Hematopoietic multipotent progenitor cell treated with erythropoietin and hydrocortisone succinate and interleukin-3 and kit ligand, for 15 days (in vitro differentiated cells): Measurements from ENCODE around the gene EGR2.
A peak's percentile ranks its signal among the peaks of the same experiment; 100 is the strongest.

Experiments used
- DNase-seq: peaks from one replicate; pipeline ENCODE4 v3.0.0-alpha.2; 2015; ENCODE audit warnings: low spot score

EGR2 gene

DNA sequence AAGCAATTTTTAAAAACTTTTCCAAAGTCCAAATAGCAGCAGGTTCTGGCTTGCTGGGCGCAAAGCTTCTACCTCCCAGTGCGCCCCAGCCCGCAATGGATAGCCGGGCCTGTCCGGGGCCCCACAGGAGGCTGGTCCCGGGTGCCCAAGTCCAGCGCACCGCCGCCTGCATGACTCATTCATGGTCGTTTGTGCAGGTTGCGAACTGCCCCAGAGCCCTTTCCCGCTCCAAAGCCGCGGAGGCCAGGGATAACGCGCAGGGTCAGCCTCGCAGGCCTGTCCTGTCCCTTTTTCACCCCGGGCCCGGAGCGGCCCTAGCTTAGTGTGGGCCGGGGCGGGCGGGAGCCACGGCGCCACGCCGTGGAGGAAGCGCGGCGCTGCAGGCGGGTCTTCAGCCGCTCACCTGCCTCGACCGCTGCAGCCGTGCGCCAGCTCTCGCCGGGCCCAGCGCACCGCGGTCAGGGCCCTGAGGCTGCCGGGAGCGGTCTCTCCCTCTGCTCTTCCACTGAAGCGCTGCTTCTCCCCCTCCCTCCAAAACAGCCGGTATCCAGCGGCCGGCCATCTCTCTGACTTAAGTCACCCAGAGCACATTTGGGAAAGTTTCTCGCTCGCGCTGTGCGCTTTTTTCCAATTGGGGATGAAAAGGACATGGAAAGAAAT, 1.7 kb upstream of the EGR2 start:
- DNase-seq: peak; percentile 56

DNA sequence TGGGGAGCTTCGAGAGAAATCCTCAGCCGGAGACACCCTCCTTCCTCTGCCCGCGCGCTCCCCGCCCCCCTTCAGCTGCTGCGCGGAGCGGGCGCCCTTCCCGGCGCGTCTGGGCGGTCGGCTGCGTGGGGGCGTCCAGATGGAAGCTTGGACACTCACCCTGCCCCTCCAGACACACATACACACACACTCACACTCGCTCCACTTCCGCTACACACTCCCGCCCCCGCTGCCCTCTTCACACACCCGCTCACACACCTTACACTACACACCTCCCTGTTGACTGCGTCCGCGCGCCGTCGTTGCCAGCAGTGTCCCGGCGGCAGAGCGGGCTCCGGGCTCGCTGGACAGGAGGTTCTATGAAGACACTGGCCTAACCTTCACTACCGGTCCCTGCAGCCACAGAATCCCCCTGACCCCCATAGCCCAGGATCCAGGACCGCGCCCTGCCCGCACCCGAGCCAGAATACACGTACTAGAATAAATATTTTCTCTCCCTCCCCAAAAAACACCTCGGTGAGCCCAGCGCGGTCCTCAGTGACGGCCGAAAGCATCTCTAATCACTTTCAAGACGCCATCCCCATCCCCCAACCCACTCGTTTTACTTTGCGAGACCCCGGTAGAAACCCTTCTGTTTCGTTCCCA, 1.1 kb upstream of the EGR2 start:
- DNase-seq: no peak

DNA sequence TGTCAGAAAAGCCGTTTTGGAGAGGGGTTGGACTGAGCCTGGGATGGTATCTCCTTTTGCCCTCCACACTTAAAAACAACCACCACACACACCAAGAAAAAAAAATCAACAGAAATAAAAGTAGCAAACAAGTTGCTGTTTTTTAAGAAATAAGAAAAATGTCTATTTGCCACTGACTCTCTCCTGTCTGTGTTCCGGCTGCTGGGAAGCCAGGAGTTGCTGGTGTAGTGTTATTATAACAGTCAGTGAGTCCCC, 163 bp downstream of the EGR2 start:
- no peak for DNase-seq

DNA sequence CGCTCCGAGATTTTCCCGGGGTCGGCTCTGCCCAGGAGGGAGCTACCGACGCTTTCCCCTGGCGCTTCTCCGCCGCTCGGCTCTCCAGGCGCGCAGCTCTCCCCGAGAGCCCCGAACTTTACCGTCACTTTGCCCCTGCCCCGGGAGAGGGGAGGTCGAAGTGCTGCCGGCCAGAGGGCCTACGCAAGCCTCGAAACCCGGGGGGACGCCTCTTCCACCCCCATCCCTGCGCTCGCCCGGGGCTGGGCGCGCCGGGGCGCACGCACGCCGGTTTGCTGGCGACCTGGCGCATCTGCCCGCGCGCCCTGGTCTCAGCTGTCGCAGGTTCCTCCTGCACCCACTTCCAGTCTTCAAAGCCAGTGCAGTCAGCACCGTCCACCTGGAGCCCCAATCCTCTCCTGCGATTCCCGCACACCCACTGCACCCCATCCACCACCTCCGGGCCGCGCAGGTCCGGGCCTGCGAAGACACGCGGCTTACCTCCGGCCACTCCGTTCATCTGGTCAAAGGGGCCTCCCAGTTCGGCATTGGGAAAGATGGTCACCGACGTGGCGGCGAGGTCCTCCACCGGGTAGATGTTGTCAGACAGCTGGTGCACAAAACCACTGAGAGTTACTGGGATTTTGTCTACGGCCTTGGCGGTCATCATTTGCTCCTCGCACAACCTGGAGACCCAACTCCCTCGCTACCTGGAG, 638 bp downstream of the EGR2 start:
- no peak for DNase-seq

DNA sequence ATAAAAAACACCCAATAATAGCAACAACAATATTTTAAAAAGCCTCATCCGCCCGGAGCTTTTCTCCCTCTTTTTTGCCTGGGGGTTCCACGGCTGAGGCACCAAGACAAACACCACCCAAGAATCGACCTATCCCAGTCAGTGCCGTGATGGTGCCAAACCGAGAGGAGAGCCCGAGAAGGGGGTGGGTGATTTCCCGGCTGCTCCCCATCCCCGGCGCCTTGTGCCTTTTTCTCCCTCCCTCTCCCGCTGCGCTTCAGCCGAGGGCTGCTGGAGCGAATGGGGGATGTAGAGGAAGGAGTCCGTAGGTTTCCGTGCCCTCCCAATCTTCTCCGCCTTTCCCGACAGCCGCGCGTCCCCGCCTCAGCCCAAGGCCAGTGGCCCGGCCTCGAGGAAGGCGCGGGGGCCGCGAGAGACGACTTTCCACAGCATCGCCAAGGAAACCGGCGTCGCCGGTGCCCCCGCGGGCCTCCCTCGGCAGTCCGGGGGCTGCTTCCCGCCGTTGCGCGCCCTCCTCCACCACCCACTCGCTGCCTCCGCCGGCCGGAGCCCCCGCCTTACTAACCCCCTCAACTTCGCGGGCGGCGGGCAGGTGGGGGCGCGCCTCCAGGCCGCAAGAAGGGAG, 1.3 kb downstream of the EGR2 start:
- no peak for DNase-seq

DNA sequence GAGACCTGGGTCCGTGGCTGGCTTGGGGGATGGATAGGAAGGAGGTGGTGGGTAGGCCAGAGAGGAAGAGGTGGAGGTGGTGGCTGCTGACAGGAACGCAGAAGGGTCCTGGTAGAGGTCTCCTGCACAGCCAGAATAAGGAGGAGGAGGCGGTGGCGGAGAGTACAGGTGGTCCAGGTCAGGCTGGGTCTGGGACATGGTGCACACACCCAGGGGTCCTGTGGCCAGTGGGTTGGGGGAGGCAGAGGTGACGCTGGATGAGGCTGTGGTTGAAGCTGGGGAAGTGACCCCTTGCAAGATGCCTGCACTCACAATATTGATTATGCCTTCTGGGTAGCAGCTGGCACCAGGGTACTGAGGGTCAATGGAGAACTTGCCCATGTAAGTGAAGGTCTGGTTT, 2.2 kb downstream of the EGR2 start:
- no peak for DNase-seq

DNA sequence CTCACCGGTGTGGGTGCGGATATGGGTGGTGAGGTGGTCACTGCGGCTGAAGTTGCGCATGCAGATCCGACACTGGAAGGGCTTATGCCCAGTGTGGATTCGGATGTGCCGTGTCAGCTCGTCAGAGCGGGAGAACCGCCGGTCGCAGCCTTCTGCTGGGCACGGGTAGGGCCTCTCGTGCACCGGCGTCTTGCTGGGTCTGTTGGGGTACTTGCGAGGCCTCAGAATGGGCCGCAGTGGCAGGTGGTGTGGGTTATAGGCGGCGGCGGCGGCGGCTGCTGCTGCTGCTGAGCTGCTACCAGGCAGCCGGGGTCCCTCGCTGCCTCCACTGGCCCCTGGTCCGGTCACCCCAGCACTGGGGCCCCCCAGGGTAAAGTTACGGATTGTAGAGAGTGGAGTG, 2.7 kb downstream of the EGR2 start:
- DNase-seq: no peak

DNA sequence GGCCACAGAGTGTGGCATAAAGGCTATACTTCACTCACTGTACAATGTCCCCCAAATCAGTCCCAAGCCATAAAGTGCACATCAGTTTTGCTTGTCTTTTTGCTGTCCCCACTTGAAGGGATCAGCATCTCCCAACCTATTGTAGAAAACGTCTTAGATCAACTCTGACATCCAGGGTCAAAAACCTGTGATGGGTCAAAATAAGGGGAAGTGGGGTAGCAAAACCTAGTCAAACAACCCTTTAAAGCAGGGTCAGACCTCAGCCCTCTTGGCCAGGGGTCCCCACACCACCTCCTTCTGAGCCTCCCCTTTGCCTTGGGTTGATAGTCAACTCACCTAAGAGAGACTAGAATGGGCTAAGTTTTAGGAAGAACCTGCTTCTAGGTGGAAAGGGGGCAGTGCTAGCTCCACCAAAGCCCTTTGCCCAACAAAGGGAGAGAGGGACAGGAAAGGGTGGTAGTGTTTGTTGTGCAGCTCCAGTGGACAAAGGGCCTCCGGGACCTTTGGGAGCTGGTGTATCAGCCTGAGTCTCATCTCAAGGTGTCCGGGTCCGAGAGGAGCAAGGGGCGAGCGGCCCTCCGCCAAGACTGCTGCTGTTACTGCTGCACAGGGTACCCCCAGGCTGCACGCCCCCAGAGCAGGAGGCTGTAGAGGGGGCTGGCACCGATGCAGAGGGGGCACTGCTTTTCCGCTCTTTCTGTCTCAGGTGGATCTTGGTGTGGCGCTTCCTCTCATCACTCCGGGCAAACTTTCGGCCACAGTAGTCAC, 3.3 kb downstream of the EGR2 start:
- no peak for DNase-seq

DNA sequence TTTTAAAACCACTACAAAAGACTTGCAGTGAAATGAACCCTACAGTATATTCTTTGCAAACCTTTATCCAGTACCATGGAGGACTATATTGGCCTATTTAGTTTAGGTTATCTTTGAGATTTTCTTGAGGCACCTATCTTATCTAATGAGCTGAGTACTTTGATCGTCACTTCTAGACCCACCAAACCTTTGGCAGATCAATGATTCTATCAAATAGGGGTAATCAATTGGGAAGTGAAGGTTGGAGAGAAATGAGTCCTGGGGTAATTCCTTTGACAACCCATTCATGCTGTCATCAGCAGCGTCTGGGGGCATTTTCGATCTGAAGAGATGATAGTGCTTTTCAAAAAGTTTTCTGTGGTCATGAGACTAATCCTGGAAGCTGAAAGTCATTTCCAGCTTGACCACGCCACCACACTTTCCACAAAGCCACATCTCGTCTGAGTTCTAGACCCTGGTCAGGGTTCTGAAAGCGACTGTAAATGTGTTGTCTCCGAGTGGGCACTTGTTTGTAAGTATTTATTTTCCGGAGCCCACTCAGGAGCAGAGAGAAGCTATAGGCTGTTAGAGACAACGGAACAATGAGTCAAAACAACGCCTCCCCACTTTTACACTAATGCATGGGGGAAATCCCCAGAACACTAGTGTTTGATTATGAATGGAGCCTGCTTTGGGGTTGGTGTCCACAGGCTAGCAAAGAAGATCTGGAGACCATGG, 4.8 kb downstream of the EGR2 start:
- no peak for DNase-seq

DNA sequence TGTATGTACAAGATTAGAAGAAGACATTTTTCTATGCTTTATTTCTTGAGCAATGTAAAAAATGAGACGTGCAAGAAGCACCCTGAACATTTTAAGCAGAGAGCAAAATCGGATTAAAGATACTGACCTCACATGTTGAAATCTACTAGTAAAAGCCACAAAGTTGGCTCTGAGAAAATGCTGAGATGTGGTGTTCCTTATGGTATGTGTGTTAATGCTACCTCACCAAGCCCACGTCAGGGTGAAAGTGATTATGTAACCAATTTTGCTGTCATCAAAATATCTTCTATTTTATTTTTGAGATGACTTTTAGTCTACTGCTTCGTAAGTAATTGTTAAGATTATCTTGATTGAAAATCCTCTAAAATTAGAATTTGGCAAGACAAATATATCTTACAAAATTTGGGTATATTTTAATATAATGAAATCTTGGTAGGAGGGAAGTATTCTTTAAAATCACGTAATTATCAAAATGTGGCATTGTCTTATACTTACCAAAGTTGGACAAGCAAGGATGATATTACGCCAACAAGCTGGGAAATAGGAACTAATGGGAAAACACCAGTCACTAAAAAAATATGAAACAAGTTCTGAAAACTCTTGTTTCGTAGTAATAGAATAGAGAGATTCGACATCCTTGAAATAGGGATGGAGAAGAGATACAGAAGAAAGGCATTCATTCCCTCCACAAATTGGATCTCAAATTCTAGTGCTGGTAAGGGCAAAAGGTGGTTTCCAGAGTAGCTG, 5.8 kb downstream of the EGR2 start:
- DNase-seq: no peak

DNA sequence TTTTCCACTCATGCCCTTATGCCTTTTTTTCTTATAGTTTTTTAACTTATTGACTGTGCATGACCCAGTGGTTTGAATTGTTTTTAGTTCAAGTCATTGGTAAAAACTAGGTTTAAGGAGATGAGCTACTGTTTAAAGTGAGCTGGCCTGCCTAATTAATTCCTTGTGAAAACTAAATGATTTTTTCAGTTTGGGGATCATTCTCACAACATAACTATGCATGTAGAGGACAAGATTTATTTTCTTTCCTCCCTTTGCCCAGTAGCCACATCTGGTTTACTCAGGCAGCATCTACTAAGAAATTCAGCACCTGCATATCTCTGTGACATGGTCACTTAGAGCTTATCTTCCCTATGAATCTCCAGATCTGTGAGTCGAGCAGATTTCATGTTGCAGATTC, 9.9 kb downstream of the EGR2 start:
- DNase-seq: no peak

DNA sequence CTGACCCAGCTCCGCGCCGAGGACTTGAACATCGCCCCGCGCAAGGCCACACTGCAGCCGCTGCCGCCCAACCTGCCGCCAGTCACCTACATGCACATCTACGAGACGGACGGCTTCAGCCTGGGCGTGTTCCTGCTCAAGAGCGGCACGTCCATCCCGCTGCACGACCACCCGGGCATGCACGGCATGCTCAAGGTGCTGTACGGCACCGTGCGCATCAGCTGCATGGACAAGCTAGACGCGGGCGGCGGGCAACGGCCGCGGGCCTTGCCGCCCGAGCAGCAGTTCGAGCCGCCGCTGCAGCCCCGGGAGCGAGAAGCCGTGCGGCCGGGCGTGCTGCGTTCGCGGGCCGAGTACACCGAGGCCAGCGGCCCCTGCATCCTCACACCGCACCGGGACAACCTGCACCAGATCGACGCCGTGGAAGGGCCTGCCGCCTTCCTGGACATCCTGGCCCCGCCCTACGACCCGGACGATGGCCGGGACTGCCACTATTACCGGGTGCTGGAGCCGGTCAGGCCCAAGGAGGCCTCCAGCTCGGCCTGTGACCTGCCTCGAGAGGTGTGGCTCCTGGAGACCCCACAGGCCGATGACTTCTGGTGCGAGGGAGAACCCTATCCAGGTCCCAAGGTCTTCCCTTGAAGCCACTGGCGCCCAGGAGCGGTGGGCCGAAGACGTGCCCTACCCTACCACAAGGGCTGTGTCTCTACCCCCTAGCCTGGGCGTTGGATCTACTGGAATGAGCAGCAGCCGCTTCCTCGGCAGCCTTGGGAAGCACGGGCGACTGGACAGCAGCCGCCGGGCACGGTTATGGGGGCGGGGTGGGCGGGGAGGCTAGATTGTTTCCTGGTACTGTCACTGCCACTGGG, 10.7 kb downstream of the EGR2 start:
- no peak for DNase-seq

DNA sequence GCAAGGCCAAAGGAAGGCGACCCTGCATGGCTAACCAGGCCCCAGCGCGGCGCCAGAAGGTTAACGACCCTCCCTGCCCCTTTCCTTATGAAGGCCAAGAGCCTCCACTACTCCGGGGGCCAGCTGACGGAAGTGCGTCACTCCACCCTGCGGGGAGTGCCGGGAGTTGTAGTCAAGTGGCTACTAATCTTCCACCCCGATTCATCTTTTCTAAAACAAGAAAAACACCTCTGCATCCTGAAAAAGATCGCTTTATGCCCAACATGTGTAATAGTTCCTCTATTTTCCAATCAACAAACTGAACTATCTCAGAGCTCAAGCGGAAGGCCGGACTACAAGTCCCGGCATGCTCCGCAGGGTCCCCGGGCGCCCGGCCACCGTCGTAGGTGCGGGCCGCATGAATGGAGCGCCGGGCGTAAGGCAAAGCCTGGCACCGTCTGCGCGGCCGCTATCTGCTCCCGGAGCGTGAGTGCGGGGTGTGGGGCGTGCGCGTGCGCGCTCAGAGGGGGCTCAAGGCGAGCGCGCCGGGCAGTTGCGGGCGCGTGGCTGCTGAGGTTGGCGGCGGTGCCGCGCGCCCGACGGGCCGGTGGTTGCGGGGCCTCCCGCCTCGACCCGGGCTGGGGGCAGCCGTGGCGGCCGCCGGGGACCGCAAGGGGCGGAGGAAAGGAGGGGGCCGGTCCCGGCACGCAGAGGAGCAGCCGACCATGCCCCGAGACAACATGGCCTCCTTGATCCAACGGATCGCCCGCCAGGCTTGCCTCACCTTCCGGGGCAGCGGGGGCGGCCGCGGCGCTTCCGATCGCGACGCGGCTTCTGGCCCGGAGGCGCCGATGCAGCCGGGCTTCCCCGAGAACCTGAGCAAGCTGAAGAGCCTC, 11.6 kb downstream of the EGR2 start, which contains the start of gene ADO:
Gene ADO, plus strand, starts transcription at position 365 of the 875 bp plus-strand sequence. Its CDS starts 340 bp downstream, at position 705.
- DNase-seq: peak; percentile 81

DNA sequence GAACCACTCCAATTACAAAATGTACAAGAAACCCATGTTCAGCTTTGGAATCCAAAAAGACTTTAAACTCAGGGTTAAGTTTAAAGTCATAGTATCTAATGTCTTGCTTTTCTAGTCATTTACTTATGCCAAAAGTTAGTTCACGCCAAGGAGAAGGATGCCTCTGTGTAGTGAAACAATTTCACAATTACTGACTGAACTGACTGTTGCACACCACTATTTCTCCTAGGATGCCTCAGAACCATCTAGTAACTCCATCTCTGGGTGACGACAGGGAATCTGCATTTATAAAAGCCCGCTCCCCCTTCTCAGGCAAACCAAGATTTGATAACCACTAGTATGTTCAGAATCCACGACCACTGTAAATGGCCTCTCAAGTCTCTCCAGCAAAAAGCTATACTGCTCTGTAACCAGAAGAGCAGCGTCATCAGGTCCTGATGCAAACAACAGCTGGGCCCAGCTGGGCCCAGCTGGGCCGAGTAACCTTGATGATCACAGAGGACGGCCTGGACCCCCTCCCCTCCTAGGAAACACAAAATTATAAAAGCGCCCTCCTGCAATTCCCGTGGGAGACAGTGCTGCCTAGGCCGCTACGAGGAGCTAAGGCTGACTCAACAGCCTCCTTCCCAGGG, 12.3 kb downstream of the EGR2 start:
- DNase-seq: no peak

DNA sequence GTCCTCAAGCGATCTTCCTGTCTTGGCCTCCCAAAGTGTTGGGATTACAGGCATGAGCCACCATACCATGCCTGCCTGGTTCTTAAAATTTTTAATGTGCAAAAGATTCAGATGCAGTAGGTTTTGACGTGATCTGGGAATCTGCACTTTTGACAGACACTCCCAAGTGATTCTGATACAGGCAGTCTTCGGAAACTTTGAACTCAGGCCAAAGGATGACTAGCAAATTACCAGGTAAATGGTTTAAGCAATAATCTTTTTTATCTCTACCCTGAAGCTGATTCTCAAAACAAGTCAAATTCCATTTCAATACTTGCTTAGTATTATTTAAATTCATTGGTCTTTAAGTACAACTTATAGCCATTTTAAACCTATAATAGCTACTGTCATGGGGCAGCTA, 14.3 kb downstream of the EGR2 start:
- no peak for DNase-seq

DNA sequence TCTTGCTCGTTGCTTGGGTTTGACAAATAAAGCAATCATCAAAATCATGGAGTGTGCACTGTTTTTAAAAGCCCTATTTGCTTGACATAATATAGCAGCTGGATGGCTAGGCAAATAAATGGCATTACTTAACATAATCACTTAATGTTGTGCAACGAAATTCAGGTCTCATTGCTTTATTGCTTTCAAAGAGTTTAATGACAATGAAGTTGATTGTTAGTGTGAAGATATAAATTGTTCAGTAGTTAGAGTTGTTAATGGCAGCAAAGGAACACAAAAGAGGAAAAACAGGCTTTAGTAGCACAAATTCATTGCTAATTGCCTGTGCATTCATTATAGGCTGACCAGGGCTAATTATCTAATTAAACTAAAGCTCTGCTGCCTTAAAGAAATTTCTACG, 19.3 kb downstream of the EGR2 start:
- no peak for DNase-seq

DNA sequence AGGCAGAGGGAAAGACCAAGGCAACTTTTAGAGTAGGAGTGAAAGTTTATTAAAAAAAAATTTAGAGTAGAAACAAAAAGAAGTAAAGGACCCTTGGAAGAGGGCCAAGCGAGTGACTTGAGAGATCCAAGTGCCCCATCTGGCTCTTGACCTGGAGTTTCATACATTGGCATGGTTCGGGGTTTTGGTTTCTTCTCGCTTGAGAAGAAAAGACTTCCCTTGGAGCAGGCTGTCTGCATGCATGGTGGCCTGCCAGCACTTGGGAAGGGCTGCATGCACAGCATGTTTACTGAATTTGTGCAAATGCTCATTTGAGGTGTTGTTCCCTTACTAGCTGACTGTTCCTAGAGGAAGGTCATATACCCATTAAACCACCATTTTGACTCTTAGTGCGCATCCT, 20.4 kb downstream of the EGR2 start:
- DNase-seq: no peak

DNA sequence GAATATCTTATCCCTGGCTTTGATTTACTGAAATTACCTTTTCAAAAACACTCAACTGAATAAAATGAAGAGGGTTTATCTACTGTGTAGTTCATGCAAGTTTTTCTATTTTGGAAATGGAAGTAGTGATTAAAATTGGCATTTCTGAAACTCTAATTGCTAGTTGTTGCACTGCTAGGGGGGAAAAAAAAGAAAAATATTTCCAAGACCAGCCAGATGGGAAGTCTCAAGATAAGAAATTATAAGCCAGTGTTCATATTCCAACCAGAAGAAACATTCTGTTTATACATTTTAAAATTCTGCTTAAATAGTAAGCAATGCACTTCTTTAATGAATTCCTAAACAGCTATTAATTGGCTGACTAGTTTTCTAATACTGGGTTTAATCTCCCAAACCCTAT, 21.1 kb downstream of the EGR2 start:
- DNase-seq: no peak

DNA sequence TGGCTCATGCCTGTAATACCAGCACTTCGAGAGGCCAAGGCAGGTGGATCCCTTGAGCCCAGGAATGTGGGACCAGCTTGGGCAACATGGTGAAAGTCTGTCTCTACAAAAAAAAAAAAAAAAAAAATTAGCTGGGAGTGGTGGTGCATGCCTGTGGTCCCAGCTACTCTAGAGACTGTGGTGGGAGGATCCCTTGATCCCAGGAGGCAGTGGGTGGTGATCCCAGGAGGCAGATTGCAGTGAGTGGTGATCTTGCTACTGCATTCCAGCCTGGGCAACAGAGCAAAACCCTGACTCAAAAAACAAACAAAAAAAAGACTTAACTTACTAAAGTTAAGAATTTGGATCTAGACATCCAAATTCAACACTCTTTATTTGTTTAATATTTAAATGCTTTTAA, 21.9 kb downstream of the EGR2 start:
- DNase-seq: no peak
